Activated gamma-delta T cell (primary cell): Measurements from ENCODE around the gene TCP1.
"Not testable (repeated sequence)": the region's sequence is repeated elsewhere in the genome, so short reads cannot be mapped to it uniquely, and the experiment has no call there.

ENCODE experiments used
- DNase-seq: peaks from one replicate; lab custom pipeline; 2025; lab: John Stamatoyannopoulos, UW
- total RNA-seq, 2 donors: gene quantifications; one replicate each; lab custom pipeline; 2026; lab: John Stamatoyannopoulos, UW

The TCP1 gene
- 182 to 196 reads per million in 2 donors for total RNA-seq

DNA sequence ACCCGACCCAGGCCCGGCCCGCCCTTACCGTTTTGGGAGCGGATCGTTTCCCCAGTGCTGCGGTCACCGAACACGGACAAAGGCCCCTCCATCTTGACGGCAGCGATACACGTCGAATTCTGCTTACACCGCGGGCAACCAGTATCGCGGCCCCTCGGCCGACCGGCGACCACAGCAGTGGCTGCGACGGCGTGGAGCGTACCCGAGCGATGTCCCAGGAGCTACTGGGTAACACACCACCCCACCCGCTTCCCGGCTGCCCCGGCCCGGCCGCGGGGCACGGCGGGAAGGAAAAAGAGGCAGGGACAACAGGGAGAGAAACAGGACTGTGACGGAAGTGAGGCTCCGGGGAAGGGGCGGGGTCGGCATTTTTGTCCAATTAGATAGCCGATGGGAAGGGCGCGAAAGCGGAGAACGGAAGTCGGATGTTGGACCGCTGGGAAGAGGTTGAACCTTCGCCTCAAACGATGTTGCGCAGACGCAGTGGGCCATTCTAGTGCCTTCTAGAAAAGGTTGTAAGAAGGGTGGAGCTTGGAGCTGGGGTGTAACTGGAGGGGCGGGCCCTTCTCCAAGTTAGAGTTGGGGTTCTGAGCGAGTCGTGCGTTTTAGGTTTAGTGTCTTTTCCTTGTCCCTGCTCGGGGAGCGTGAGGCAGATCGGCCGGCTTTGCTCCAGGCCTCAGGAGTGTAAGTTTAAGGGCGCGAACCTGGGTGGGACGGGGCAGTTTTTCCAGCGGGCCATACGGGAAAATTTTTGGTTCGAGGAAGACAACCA is at the start of gene TCP1:
Gene TCP1, minus strand, starts transcription at position 226 of the 772 bp plus-strand sequence. Its CDS starts 134 bp downstream, at position 92.
- peak; percentile 81 for DNase-seq

DNA sequence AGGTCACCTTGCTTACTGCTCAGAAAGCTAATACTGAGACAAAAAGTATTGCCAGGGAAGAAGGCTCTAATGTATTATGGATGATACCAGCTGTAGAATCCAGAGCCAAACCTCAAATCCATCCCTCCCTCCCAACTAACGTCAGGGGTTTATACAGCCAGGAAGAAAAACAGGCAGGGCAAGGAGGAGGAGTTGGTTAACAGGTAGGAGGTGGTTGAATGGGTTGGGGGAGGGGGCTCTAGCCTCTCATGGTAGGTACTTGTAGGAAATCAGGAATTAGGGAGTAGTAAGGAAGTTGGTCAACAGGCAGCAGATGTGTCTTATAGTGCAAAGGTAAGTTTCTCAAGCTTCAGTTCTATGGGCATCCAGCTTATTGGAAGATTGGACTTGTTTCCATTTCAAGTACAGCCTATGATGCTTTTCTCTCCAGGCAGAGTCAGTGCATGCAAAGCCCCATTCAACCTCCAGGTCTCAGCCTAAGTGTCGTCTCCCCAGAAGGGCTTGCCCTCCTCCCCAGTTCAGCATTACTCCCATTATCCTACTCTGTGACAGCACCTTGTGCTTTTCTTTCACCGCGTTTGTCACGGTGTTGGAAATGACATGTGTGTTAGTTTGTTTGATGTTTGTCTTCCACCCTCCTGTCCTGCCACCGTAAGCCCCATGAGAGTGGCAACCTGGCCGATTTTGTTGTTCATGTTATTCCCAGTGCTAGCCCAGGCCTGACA is 48.8 kb upstream of the TCP1 start:
- DNase-seq, result no peak

DNA sequence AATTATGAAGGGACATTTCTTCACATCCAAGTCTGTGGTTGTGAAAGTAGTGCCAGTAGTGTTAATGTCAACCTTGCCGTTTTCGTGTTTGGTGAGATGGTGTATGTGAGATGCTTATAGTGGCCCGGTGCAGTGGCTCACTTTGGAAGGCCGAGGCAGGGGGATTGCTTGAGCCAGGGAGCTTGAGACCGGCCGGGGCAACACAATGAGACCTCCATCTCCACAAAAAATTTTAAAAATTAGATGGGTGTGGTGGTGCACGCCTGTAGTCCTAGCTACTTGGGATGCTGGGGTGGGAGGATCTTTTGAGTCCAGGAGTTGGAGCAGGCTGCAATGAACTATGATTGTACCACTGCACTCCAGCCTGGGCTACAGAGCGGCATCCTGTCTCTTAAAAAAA is 48.1 kb upstream of the TCP1 start:
- DNase-seq, result no peak

DNA sequence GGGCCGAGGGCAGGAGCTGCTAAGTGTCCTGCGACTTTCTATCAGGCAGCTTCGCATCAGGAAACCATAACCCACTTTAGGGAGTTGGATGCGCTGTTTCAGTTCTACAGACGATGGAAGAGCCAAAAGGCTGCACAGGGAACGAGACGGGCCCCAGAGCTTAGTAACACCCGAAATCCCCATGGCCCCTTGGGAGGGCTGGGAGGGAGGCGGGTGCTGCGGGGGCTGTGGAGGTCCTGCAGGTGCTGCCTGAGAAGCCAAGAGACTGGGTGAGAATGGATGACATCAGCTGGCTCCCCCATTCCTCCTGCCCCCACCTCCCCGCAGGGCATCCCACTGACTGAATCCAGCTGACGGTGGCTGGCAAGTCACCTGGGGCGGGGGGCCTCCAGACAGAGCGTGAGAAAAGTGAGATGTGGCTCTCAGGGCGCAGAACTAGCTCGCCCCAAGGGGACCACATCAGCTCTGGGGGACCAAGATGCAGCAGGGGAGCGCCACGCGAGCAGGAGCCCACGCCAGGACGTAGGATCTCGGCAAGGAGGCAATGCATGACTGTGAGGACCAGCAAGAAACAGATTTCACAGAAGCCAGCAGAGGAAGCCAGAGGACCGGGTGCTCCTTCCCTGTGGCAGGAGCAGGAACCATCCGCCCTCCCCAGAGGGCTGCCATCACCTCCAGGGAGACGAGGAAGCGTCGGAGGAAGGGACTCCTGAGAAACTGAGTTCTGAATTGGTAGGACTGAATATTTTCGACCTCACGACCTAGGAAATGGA is 47.5 kb upstream of the TCP1 start:
- no peak for DNase-seq

DNA sequence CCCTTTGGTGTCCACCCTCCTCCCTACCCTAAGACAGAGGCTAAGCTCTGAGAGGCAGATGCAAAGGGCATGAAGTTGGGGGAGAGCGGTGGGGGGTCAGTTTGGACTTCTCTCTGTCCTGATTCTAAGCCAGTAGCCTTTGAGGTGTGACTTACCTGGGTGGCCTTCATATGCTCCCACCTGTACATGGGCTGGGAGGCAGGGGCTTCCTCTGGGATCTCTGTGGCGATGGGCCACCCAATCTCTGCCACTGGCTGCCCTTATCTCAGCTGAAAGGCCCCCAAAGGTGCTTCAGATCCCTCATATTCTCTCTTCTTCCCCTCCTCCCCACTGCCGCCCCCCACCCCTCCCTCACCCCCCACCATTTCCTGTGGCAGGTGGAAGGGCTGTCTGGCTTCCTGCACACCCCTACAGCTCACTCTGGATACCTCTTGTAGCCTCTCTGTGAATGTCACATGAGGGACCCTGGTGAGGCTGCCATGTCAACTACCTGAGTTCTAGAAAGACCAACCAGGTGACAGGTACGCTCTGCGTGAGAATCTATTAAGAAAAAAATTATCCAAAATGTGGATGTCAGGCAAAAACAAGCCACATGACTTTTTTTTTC is 44.7 kb upstream of the TCP1 start:
- DNase-seq, result no peak

DNA sequence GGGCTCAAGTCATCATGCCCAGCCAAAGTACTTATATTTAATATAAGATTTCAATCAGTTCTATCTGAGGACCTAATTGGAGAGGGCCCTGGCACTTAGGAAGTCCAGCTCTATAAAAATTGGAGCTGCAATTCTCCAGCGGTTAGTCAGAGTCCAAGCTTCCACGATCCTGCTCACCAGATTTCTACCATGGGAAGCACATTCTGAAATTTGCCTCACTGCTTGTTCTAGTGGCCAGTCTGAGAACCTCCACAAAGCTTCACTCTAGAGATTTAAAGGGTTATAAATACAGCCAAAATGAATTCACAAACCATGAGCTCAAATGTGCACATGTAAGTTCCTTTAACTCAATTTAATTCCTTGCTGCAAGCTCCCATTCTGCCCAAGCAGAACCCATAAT is 44.2 kb upstream of the TCP1 start:
- DNase-seq, result no peak

DNA sequence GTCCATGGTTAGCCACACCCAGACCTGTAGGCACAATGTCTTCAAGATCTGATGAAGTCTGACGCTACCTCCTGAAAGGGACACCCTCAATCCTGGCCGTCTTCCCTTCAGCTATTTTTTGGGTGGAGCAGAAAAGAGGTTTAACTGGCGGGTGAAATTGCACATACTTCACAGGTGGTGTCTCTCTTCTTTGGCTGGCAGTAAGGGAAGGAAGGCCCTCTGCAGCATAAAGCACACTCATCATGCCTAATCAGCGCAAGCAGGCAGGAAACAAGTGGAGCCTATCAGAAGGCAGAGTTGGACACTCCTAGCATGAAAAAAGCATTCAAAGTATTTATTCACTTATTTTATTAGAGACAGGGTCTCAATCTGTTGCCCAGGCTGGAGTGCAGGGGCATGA is 43.5 kb upstream of the TCP1 start:
- DNase-seq, result no peak

DNA sequence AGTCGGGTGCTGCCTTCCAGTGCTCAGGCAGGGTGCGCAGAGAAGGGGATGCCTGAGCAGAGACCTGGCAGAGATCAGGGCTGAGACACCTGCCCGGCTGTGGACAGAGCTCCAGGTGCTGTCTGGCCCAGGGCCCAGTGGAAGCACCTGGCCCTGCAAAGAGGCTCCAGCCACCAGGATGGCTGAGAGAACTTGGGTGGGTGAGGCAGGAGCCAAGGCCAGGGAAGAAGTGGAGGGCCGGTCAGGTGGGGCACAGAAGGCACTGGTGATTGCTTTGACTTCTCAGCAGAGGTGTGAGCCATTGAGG is 41.9 kb upstream of the TCP1 start:
- DNase-seq, result no peak

DNA sequence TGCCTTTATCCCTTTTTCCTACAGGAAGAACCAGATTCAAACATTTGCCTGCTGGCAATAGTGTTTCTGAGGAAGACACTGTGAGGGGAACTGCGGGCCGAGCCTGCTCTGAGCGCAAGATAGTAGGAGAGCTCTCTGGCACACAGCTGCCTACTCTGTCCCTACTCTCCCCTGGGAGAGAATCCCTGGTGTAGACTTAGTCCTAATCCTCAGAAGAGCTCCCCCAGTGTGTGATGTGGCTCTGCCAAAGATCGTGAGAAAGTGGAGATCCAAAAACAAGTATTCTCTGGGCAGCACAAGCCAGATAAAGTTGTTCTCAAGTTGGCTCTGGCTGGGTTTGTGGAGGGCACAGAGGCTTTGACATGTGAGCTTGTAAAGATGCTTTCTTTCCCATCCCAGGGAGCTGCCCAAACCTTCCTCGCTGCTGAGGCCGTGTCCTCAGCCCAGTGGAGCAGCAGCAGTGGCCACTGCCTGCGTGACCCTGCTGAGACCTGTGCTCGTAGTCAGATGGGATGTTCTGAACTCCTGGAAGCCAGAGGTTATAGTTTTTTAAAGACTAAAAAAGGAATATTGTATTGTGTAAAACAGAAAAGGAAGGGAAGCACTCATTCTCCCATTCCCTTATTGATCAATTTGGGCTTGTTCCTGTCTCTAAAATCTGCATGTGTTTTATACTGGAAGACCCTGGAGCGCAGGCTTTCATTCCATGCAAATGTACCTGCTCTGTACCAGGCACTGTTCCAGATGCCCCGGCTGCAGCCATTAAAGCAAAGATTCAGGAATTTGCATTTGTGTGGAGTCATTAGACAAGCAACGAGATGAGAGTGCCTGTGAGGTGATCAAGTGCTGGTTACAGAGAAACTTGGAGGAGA is 41.3 kb upstream of the TCP1 start:
- no peak for DNase-seq

DNA sequence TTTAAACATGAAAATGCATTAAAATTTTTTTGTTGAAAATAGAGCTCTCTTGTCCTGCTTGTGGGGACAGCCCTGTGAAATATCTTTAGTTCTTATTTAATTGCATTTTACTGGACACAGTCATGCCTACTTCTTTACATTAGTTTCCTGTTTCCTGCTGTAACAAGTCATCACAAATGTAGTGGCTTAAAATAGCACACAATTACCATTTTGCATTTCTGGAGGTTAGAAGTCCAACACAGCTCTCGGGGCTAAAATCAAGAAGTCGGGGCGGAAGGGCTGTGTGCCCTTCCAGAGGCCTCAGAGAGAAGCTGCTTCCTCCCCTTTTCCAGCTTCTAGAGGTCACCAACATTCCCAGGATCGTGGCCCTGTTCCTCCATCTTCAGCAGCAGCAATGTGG is 40.1 kb upstream of the TCP1 start:
- no peak for DNase-seq

DNA sequence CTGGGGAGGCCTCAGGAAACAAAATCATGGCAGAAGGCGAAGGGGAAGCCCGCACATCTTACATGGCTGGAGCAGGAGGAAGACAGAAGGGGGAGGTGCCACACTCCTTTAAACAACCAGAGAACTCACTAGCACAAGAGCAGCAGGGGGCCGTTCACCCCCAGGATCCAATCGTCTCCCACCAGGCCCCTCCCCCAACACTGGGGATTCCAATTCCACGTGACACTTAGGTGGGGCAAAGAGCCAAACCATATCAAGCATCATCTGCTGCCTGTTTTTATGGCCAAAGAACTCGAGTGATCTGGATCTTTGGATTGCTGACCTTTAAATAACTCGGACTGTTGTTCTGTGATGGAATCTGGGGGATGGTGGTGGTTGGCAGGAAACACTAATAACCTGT is 38.7 kb upstream of the TCP1 start:
- DNase-seq, result no peak

DNA sequence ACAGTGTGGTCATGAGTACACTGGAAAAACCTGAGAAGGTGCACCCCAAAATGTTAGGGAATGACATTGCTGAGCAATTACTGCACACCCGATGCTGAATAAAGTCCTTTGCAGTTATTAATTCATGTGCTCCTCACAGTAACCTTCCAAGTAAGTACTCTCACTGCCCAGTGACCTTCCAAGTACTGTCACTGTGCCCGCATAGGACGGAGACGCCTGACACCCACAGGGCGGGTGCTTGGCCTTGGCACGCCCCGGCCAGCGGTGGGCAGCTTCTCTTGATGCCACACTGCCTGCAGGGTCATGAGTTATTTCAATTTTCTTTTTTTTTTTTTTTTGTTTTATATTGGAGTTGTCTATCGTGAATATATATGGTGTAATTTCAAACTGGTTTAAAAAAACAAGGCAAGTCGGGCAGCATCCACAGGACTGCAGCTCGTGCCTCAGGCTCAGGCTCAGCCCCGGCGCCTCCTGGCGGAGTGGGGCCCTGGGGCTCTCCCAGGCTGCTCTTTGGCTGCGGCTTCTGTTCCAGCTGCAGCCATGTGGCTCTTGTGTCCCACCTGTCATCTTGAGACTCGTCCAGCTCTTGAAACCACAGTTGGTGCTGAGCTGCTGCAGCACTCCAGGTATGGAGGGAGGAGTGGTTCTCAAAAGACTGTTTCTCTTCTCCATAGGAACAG is 37.7 kb upstream of the TCP1 start:
- DNase-seq, result no peak

DNA sequence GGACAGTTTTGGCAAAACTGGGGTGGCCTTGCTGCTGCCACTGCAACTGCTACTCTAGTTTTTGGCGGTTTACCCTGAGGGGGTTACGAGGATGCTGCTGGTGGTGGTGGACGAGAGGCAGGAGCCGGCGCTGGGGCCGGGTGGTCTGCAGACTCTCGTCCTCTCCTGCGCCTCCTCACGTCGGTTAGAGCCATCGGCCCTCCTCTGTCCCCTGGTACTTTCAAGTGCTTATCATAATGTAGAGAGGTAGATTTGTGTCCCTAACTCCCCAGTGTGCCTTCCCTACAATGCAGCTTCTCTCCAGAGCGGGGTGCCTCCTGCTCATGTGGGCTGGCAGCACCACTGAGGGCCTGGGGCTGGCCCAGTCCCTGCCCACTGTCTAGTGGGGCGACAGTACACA is 36.6 kb upstream of the TCP1 start:
- DNase-seq, result no peak

DNA sequence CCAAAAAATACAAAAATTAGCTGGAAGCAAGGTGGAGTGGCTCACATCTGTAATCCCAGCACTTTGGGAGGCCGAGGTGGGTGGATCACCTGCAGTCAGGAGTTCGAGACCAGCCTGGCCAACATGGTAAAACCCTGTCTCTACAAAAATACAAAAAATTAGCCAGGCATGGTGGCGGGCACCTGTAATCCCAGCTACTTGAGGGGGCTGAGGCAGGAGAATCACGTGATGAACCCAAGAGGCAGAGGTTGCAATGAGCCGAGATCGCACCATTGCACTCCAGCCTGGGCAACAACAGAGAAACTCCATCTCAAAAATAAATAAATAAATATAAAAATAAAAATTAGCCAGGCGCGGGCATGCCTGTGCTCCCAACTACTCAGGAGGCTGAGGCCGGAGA is 35.3 kb upstream of the TCP1 start:
- not testable (repeated sequence) for DNase-seq

DNA sequence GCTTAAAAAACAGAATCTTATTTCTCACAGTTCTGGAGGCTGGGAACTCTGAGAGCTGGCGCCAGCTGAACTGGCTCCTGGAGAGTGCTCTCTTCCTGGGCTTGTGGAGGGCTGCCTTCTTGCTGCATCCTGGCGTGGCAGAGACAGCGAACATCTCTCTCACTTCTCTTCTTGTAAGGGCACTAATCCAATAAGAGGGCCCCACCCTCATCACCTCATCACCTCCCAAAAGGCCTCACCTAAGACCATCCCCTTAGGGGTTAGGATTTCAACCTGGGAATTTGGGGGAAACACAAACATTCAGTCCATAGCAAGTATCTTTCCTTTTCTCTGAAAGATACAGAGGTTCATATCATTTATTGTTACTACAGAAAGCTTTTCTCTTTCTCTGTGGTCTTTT is 34.6 kb upstream of the TCP1 start:
- no peak for DNase-seq

DNA sequence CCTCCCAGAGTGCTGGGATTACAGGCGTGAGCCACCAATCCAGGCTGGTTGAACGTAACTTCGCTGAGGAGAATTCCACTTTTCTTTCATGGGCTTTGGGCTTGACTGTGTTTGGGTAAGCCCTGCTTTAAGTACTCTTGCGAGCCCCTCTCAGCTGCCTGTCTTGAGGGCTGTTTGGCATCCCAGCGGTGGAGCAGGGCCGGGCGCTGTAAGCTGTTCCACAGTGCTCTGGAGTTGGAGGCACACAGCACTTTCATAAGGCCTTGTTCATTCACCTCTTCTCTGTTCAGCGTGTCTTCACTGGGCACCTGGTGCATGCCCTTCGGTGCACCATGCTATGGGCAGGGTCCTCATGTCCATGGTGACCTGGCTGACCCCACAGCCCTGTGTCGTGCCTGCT is 32.3 kb upstream of the TCP1 start:
- DNase-seq, result no peak

DNA sequence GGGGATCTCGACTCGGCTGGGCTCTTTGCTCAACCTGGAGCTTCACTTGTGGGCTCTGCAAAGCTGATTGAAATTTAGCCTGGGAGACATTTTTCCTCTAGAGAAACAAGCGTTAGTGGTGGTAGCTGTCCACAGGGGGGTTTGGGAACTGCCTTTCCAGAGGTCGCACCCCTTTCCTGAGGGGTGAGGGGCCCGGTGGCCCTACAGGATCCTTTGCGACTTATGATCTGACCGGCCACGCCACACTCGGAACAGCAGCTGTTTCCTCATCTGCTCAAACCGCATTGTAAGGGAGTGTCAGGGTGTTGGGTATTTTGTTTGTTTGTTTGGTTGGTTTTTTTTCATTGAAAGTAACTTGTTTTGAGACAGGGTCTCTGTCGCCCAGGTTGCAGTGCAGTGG is 31.7 kb upstream of the TCP1 start:
- DNase-seq, result no peak

DNA sequence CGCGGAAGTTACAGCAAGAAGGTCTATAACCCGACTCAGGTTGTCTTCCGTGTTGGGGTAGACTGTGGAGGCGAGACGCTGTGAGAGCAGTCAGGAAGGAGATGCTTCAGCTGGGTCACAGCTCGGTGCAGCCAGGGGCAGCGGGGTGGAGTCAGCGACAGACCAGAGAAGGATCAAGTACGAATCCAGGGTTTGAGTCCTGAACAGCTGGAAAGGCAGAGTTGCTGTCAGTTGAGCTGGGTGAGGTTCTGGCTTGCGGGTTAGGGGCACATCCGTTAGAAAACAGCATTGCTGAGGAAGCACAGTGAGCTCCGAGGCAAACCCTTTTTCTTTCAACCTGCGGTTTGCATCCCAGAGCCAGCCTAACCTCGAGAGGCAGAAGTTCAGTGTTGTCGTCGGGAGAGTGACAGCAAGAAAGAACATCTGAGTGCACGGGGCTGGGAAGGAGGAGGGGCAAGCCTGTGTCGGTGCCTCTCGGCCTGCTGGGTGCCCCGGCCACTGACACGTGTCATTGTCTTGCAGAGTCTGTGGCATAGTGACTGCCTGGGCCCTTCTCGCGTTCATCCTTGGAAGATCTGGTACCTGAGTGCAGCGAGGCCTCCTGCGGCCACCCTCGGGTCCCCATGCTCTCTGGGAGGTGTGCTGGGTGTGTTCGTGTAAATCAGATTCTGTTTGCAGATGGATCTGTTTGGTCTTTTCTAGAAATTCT is 30.7 kb upstream of the TCP1 start:
- no peak for DNase-seq

DNA sequence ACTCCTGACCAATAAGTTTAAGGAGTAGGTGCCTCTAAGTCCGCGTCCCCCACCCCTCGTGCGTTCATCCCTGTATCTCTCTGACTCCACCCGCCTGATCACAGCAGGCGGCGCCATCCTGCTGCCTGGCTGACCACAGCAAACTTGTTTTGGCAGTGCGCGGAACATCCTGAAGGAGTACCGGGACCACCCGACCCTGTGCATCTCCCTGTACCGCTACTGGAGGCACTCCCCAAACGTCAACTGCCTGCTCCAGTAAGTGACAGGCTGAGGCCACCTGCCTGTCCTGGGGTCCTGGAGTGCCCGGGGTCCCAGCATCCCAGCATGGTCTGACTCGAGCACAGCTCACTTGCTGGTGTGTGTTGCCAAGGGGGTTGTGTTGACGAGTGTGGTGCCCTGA is 29.7 kb upstream of the TCP1 start:
- no peak for DNase-seq
